Endothelial cell of umbilical vein (primary cell): ENCODE results near the gene BEAN1. TPM values are rescaled to one million over a fixed set of nuclear protein-coding genes. Genes with fewer than 3 reads are reported as not detected.

Experiments used
- BruUV-seq: library from RNA; stranded (reverse); fragments of 400-500 nt; replicated peaks from 2 replicates; lab custom pipeline; 2021; lab: Mats Ljungman, UMichigan
- CTCF ChIA-PET: fragments of 300-600, 350-600 bp; sonication (Branson Sonifier 250); formaldehyde crosslinking; loops from one replicate; lab custom pipeline; 2021; ENCODE audit warnings: antibody characterized with exemption, inconsistent platforms; lab: Charles Lee
- POLR2A ChIA-PET: fragments of 300-600, 350-600 bp; sonication (Branson Sonifier 250); formaldehyde crosslinking; loops from one replicate; lab custom pipeline; 2021; ENCODE audit warnings: antibody characterized with exemption, inconsistent platforms; lab: Charles Lee
- DNase-seq: peaks from one replicate; pipeline ENCODE4 v3.0.0-alpha.2; 2011; ENCODE audit warnings: low read depth, low spot score
- FAIRE-seq: peaks from 2 replicates; lab custom pipeline; 2011; peaks lifted over from hg19 to GRCh38; lab: Jason Lieb, UNC
- H2AFZ ChIP-seq: 2 replicates; pipeline ENCODE4 v1.6.0; 2012; ENCODE audit warnings: low read depth, low read length, control low read depth, inconsistent platforms
- H3K27ac ChIP-seq: 2 replicates; pipeline ENCODE4 v1.5.1; 2011; ENCODE audit warnings: low read depth, mild to moderate bottlenecking, control low read depth, low read length, moderate library complexity; ENCODE audit not compliant: insufficient read depth
- H3K27me3 ChIP-seq, 2 experiments: 2 replicates each; pipeline versions ENCODE4 v1.6.0 to v1.6.1; 2011; ENCODE audit warnings: low read length in 2 of 2, mixed read lengths in 1 of 2; ENCODE audit not compliant: control insufficient read depth in 2 of 2, insufficient read depth in 2 of 2
- H3K36me3 ChIP-seq, 2 experiments: 2 replicates in 1 of 2; 3 replicates in 1 of 2; pipeline ENCODE4 v1.5.1; 2011; ENCODE audit warnings: low read length in 2 of 2, mild to moderate bottlenecking in 1 of 2, moderate library complexity in 1 of 2; ENCODE audit not compliant: control insufficient read depth in 2 of 2, insufficient read depth in 2 of 2; ENCODE audit errors: extremely low read depth in 1 of 2
- H3K4me1 ChIP-seq: 3 replicates; pipeline ENCODE4 v1.5.1; 2011; ENCODE audit warnings: mild to moderate bottlenecking, low read length; ENCODE audit not compliant: control insufficient read depth, insufficient read depth; ENCODE audit errors: extremely low read depth
- H3K4me2 ChIP-seq: 2 replicates; pipeline ENCODE4 v1.6.1; 2011; ENCODE audit warnings: low read length, control low read depth, mixed read lengths; ENCODE audit not compliant: insufficient read depth
- H3K4me3 ChIP-seq, 3 experiments: fragments of 200-600 bp in 1 of 3; sonication (generic), shearing (Covaris generic) in 1 of 3; replicated peaks in 1 of 3; 2 replicates each; pipeline ENCODE4 v1.5.1; 2011 to 2016; ENCODE audit warnings: control low read depth in 3 of 3, low read length in 3 of 3, mild to moderate bottlenecking in 2 of 3, inconsistent platforms in 1 of 3, low read depth in 1 of 3, moderate library complexity in 1 of 3; ENCODE audit not compliant: insufficient read depth in 1 of 3
- H3K79me2 ChIP-seq: 2 replicates; pipeline ENCODE4 v1.6.0; 2012; ENCODE audit warnings: low read length, inconsistent platforms; ENCODE audit not compliant: control insufficient read depth, insufficient read depth
- H3K9ac ChIP-seq: replicated peaks from 2 replicates; pipeline ENCODE3; 2011; ENCODE audit warnings: low read length, control low read depth; ENCODE audit not compliant: insufficient read depth; ENCODE audit errors: extremely low read depth
- H3K9me1 ChIP-seq: replicated peaks from 3 replicates; pipeline ENCODE4 v1.6.0; 2011; ENCODE audit warnings: mild to moderate bottlenecking, low read length; ENCODE audit not compliant: control insufficient read depth, insufficient read depth; ENCODE audit errors: extremely low read depth
- H3K9me3 ChIP-seq: replicated peaks from 2 replicates; pipeline ENCODE4 v1.5.1; 2012; ENCODE audit warnings: low read length, inconsistent platforms; ENCODE audit not compliant: control insufficient read depth, insufficient read depth
- H4K20me1 ChIP-seq: replicated peaks from 2 replicates; pipeline ENCODE3; 2011; ENCODE audit warnings: mild to moderate bottlenecking, low read length; ENCODE audit not compliant: control insufficient read depth, insufficient read depth; ENCODE audit errors: extremely low read depth
- EZH2 ChIP-seq: IDR thresholded peaks from 2 replicates; pipeline ENCODE4 v1.6.1; 2012; ENCODE audit warnings: borderline replicate concordance, low read depth, mild to moderate bottlenecking, moderate library complexity, low read length, inconsistent platforms; ENCODE audit not compliant: severe bottlenecking
- FOS ChIP-seq: IDR thresholded peaks from 2 replicates; pipeline ENCODE4 v1.6.1; 2011; ENCODE audit warnings: mild to moderate bottlenecking, low read length, moderate library complexity, borderline replicate concordance; ENCODE audit not compliant: insufficient read depth
- GATA2 ChIP-seq: IDR thresholded peaks from 2 replicates; pipeline ENCODE4 v1.7.0; 2011; ENCODE audit warnings: low read depth, mild to moderate bottlenecking, moderate library complexity, mixed read lengths, low read length; ENCODE audit not compliant: insufficient read length, insufficient read depth
- JUN ChIP-seq: IDR thresholded peaks from 2 replicates; pipeline ENCODE4 v1.6.1; 2011; ENCODE audit warnings: borderline replicate concordance, low read depth; ENCODE audit not compliant: insufficient read length, insufficient read depth
- MAX ChIP-seq: IDR thresholded peaks from 2 replicates; pipeline ENCODE4 v1.6.1; 2011; ENCODE audit not compliant: insufficient read depth, insufficient read length
- MYC ChIP-seq: IDR thresholded peaks from one replicate; pipeline ENCODE4 v1.6.1; 2011; ENCODE audit warnings: mild to moderate bottlenecking, low read depth, low read length
- POLR2A ChIP-seq: IDR thresholded peaks from 2 replicates; pipeline ENCODE4 v1.6.1; 2012; ENCODE audit warnings: low read depth, mild to moderate bottlenecking, control low read depth, low read length
- POLR2AphosphoS5 ChIP-seq: IDR thresholded peaks from 2 replicates; pipeline ENCODE4 v1.6.1; 2012; ENCODE audit warnings: low read depth, mild to moderate bottlenecking, control low read depth, low read length, moderate library complexity; ENCODE audit not compliant: insufficient read depth
- dilution Hi-C: fragments of 300-500 bp; cut with MboI; formaldehyde crosslinking; loops from one replicate; pipeline ENCODE4 v1.15.0; 2019; ENCODE audit warnings: low sequenced_read_pairs; ENCODE audit not compliant: extremely low pct_ligation_motif_present
- intact Hi-C: fragments of 100-400 bp; cut with micrococcal nuclease; formaldehyde crosslinking; loops from one replicate; pipeline ENCODE4 v1.10.0; 2022
- polyA plus RNA-seq, 4 experiments: library from polyadenylated mRNA; depleted of rRNA in 3 of 4; stranded (reverse) in 3 of 4; unstranded in 1 of 4; fragments of >200 nt; gene quantifications; 2 replicates each; pipeline versions ENCODE4 v1.2.1 to v1.2.3, GENCODE V29; 2011 to 2012; ENCODE audit warnings: missing spikeins in 1 of 4
- total RNA-seq: library from RNA; stranded (reverse); gene quantifications from 2 replicates; pipeline ENCODE4 v1.2.3, GENCODE V29; 2021
- TF ChIP-seq, protein P1 (sequence below), 2 donors: IDR thresholded peaks; 1 replicate in 1 of 2; 2 replicates in 1 of 2; pipeline ENCODE4 v1.5.1; 2011; ENCODE audit warnings: low read length in 2 of 2, mild to moderate bottlenecking in 2 of 2, moderate library complexity in 2 of 2, control low read depth in 1 of 2, inconsistent platforms in 1 of 2, low read depth in 1 of 2; ENCODE audit not compliant: insufficient read depth in 1 of 2; ENCODE audit errors: extremely low read depth in 1 of 2

BEAN1 gene
- total and polyA plus RNA-seq, 2 donors (not counting 3 experiments of a cell fraction or from before 2014, with no cell fraction given): not detected

DNA sequence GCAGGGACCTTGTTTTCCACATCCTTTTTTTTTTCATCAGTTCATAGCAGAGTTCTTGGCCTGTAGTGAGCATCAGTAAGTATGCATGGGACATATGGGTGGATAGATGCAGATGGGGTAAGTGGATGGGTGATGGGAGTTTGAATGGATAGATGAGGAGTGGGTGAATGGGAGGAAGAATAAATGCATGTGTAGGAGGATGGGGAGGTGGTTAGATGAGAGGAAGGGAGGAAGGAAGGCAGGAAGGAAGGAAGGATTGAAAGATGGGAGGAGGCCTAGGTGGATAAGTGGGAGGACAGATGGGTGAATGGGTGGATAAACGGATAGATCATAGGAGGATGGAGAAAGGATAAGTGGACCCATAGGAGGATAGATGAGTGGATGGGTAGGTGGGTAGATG is 3.9 kb upstream of the BEAN1 start:
- no peak for FAIRE-seq
- CTCF ChIA-PET: no interaction called here
- no peak overlapping the region for H3K4me3 ChIP-seq

More for the DNA sequence above, 3.9 kb upstream of the BEAN1 start:
- no peaks in the 10 kb centered on the region for H3K9me3 ChIP-seq
- H3K9ac ChIP-seq: no peak overlapping the region
- H3K79me2 ChIP-seq: no peaks in the 10 kb centered on the region
- no peak overlapping the region for H3K4me2 ChIP-seq
- H4K20me1 ChIP-seq: no peaks in the 10 kb centered on the region
- POLR2A ChIA-PET: no interaction called here
- DNase-seq: no peak
- H3K9me1 ChIP-seq: no peaks in the 10 kb centered on the region
- dilution Hi-C loops: no loop called here
- H3K27me3 ChIP-seq: peaks cover 49 to 50% of the 10 kb centered on the region in 2 experiments
- no peak overlapping the region for H3K27ac ChIP-seq
- H2AFZ ChIP-seq: no peak overlapping the region
- intact Hi-C loops: no loop called here
- H3K4me1 ChIP-seq: peaks cover 2% of the 10 kb centered on the region
- no peaks in the 10 kb centered on the region for H3K36me3 ChIP-seq
- BruUV-seq: no TSS peak
- TF ChIP-seq MYC (no peak), FOS (no peak), GATA2 (no peak), JUN (no peak), POLR2AphosphoS5 (no peak), MAX (no peak), EZH2 (no peak), POLR2A (no peak)
- TF ChIP-seq, protein P1, sequence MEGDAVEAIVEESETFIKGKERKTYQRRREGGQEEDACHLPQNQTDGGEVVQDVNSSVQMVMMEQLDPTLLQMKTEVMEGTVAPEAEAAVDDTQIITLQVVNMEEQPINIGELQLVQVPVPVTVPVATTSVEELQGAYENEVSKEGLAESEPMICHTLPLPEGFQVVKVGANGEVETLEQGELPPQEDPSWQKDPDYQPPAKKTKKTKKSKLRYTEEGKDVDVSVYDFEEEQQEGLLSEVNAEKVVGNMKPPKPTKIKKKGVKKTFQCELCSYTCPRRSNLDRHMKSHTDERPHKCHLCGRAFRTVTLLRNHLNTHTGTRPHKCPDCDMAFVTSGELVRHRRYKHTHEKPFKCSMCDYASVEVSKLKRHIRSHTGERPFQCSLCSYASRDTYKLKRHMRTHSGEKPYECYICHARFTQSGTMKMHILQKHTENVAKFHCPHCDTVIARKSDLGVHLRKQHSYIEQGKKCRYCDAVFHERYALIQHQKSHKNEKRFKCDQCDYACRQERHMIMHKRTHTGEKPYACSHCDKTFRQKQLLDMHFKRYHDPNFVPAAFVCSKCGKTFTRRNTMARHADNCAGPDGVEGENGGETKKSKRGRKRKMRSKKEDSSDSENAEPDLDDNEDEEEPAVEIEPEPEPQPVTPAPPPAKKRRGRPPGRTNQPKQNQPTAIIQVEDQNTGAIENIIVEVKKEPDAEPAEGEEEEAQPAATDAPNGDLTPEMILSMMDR (IDR thresholded peaks at IDR 0.05; ENCODE audit: extremely low read depth in 1 of 2, insufficient read depth in 1 of 2, low read depth in 1 of 2, low read length in 2 of 2): no peak
